Measurements from ENCODE around the gene NELL2.

The NELL2 gene

DNA sequence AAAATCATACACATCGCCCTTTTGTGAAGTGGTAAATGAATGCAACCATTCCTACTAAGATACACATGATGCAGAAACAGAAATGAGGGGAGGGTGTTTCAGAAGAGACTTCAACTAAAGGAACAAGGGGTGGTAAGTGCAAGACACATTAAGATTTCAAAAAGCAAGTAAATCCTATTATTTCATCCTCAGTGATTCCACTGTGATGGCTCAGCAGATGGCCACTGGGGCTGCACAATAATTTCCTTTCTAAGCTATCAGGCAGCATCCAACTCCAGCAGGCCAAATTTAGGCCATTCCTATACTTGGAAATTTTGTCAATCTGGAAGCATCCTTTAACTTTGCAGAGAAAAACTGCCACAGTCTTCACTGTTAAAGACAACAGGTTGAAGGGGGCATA lies 272.4 kb downstream of the NELL2 start:
- DNase-seq, result no peak

DNA sequence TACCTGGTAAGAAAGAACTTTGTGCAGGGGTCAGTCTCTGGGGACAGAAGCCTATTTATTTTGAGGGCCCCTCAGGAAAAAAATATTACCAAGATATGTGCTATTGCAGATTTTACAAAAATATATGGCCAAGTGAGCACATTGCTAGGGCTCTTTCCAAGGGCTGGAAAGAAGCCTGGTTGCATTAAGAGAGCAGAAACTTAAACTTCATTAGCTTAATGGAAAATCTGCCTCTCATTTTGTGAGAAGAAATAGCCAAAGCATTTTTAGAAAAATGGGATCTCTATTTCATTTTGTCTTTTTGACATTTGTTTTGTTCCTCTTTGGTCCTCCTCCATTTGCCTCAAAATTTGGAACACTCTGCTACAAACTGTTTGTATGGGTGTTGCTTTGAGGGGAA lies 283.5 kb downstream of the NELL2 start:
- DNase-seq, result no peak

DNA sequence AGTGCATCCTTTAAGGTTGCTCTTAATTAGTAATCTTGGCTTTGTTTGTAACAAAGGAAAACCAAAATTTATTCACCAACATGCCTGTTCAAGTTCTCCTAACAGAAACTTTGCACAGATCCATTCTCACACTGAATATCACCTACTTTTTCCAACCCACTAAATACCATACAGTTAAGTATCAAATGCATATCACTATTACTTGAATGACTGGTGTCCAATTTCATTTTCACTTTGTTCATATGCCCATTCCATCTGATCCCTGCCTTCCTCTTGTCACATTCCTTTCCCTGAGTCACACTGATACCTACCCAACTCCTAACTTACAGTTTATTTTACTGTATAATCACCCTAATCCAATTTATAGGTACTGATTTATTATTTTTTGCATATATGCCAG lies 286.4 kb downstream of the NELL2 start:
- no peak for DNase-seq

DNA sequence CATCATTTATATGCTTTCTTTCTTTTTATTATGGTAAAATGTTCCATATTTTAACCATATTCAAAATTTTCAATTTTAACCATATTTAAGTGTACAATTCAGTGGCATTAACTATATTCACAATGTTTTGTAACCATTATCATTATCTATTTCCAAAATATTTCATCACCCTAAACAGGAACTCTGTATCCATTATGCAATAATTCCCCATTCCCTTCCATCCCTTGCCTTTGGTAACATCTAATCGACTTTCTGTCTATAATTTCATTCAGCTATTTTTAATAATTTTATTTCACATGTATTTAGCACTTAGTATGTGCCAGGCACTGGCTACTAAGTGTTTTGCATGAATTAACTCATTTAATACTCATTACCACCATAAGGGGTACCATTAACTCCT lies 287.5 kb downstream of the NELL2 start:
- DNase-seq, result no peak

DNA sequence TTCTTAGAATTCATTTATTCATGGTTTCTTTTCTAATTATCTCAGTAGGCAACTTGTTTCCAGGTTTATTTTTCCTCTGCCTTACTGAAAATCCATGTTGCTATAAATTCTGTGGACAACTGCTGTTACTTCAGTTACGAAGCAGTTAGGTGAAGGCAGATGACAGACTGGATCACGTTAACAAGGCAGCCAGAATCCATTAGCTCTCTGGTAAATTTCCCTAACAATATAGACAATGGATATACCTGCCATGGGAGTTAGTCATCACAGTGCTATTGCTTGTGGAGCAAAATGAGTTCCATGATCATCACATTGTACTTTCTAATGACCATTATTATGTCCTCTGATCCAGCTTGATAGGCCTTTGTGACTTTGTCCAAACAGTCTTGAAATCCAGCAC lies 291.5 kb downstream of the NELL2 start:
- no peak for DNase-seq

DNA sequence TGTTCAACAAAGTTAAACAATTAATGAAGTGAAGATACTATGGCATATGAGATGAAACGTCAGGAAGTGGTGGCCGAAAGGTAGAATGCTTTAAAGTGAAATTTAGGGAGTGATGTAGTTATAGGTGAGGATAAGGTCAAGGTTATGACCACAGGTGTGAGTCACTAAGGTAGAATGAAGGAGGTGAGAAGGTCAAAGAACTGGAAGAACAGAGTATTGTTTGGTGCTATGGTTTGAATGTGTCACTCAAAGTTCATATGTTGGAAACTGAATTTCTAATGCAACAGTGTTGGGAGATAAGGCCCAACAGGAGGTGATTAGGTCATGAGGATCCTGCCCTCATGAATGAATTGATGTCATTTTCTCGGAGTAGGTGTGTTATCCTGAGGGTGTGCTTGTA lies 293.6 kb downstream of the NELL2 start:
- DNase-seq, result no peak

DNA sequence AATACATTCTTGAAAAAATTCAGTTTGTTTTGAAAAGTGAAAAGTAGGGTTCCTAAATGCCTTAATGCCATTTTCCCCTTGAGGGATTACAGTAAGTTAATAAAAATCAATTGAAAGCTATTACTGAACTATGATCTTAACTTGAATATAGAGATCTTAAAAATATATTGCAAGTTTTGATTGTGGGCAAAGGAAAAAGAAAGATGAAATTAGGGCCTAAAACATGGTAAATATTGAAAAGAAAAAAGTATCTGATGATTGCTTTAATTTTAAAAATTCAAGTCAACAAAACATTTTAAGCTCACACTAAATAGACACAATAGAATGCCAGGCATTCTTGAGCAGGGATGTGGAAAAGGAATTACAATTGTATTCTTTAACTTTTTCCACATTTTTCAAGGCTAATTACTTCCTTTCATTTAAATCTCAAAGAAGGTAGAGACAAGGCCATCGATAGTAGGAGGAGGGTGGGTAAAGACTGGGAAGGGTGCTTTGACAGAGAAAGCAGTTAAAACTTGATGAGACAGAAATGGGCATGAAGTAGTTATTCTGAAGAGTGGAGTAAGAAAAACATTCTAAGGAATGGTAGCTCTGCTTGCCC lies 294.4 kb downstream of the NELL2 start:
- DNase-seq, result no peak

DNA sequence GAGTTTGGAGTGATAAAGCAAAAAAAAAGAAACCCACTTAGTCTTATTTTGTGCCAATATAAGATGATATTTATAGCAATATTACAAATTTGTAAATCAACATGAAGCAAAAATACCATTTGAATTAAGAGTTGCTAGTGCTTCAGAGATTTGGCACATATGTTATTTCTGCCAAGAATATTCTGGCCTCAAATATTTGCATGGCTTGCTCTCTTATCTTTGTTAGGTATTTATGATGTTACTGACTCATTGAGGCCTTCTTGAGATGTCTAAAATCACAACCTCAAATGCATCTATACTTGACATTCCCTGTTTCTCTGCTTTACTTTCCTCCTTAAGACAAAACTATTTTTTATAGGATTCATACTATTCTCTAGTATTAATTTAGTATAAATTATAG lies 301.5 kb downstream of the NELL2 start:
- DNase-seq, result no peak

DNA sequence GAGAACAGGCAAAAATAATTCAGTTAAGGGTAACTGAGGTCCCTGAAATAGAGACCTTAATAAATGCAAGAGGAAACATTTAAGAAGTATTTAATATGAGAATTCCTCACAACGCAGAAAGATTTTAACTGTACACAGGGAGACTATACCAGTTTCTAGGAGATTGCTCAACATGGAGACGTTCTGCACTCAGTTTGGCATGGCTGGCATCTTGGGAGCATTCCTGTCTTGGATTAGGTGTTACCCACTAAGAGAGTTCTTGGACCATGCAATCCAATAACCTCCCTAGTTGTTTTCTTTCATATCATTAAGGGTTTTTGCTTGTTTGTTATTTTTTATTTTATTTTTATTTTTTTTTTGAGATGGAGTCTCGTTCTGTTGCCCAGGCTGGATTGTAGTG lies 302.4 kb downstream of the NELL2 start:
- no peak for DNase-seq

DNA sequence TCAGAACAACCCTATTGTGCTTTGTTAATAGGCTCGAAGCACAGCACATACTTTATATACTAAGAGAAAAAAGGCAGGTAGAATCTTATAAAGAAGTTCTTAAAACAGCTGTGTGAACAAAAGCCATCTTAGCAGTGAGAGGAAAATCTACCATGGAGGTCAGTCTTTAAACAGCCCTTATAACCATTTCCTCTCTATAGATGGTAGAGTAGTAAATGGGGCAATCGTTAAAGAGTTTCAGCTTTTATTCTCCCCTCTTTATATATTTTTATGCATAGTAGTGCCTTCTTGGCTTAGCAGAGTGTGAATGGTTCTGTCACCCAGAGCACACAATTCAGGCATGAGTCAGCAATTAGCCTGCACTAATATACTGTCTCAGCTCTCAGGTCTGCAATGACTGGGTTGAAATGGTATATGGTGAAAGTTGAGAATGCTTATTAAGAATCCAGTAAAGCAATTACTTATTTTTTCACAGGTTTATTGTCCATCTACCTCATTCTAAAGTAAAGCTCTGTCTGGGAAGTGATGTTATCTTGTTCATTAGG lies 305.0 kb downstream of the NELL2 start:
- DNase-seq, result no peak

DNA sequence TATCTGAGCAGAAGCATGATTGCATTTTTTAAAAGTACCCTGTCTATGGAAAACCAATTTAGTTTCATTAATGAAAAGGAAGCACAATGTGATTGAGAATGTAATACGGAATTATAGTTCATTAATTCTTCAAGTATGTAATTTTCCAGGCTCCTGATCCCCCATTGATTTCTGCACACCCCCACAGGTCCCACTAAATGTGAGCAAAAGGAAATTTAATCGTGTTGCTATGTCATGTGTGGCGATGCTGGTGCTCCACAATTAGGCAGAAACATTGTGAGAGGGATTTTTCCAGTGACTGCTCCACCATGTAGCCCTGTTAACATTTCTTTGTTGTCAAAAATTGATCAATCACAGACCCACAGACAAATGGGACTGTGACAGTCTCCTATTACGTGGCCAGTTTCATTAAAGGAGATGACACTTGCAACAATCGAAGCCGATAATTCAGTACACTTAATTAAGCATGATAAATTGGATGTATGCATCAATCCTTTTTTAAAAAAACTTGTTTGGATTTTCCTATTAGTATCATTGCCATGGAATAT lies 306.0 kb downstream of the NELL2 start:
- DNase-seq, result no peak

DNA sequence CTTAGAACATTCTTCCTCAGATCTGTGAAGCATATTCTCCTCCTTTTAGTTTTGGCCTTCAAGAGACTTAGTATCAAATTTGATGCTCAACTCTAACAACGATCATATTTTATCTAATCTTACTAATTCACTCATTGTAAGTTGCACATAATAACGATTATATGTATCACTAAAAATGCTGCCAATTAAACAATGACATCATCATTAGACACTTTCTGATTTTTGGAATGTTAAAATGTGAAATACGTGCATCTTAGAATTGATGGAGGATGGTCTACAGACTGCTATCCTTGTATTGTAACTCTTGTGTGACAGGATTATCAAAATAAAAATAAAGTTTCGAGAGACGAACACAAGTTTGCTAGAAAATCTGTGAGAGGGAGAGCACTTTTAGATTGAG lies 311.0 kb downstream of the NELL2 start:
- no peak for DNase-seq

DNA sequence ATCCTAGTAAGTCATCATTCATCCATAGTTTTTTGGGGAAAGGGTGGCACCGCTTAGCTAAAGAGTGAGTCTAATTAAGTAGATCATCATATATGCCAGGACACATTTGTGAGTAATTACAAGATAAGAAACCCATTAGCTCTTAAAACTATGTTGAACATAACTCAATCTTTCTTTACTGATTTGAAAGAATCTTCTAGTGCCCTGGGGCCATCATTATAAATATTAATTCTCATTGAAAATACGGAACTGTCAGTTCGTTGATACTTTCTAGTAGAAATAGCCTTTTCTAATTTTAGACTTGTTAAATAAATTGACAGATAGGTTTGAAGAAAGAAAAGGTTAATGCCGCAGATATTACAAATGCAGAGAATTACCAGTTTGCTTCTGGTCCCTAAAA lies 312.6 kb downstream of the NELL2 start:
- DNase-seq, result no peak

DNA sequence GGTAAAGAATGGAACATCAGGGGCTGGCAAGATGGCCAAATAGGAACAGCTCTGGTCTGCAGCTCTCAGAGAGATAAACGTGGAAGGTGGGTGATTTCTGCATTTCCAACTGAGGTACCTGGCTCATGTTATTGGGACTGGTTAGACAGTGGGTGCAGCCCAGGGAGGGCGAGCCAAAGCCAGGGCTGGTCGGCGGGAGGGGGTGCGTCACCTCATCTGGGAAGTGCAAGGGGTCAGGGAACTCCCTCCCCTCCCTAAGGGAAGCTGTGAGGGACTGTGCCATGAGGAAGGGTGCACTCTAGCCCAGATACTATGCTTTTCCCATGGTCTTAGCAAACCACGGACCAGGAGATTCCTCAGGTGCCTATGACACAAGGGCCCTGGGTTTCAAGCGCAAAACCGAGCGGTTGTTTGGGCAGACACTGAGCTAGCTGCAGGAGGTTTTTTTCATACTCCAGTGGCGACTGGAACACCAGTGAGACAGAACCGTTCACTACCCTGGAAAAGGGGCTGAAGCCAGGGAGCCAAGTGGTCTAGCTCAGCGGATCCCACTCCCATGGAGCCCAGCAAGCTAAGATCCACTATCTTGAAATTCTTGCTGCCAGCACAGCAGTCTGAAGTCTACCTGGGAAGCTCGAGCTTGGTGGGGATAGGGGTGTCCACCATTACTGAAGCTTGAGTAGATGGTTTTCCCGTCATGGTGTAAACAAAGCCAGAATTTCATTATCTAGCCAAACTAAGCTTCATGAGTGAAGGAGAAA lies 317.6 kb downstream of the NELL2 start:
- DNase-seq, result no peak

DNA sequence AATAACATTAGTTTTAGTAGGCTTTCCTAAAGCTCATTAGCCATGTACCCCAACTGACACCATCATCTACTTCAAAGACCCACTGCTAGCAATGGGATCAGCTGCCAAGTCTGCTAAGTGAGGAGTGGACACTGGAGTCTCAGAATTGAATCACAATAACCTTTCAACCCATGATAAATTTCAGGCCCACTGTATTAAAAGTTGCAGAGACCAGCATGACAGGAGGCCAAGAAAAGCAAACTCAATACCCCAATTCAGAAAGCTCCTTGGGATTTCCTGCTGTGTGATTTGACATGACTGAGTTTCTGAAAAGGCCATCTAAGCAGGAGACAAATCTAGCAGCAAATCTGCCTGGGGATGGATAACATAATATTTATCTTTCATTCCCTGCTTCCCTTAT lies 320.7 kb downstream of the NELL2 start:
- DNase-seq, result no peak

DNA sequence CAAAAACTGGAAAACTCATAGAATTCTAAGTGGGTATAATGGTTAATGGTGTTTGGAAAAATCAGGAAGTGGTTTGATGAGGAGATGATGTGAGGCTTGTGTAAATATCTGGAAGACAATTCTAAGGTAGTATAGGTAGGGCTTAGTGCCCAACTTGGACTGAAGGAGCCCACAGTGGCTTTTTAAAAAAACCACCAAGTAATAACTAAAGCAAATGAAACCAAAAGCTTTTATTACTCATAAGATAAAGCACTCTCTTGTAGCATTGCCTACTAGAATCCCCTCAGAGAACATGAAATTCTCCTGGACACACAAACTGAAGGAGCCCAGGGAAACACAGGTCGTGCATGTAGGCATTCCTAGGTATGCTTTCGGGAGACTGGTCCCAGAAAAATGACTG lies 324.5 kb downstream of the NELL2 start:
- DNase-seq, result no peak

DNA sequence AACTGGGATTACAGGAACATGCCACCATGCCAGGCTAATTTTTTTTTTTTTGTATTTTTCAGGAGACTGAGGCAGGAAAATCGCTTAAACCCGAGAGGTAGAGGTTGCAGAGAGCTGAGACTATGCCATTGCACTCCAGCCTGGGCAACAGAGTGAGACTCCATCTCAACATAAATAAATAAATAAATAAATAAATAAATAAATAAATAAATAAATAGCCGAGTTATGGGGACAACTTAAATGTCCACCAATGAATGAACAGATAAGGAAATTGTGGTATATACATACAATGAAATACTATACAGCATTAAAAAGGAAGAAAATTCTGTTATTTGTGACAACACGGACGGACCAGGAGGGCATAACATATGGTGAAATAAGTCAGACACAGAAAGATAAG lies 325.7 kb downstream of the NELL2 start:
- DNase-seq, result no peak

DNA sequence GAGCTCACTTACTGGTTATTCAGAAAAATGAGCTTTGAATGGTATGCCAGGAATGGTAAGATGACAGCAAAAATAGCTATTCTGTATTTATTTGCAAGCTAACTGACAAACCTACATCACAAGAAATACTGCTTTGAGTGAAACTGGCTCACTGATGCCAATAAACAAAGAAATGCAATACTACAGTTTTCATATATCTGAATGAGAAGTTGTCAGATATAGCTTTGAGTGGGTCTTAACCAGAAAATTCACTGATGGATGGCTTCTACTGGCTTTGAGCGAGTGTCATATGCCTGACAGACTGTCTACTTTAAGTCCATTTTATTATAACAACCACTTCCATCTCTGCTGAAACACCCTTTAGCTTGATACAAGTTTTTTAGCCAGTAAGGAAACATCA lies 330.1 kb downstream of the NELL2 start:
- DNase-seq, result no peak

DNA sequence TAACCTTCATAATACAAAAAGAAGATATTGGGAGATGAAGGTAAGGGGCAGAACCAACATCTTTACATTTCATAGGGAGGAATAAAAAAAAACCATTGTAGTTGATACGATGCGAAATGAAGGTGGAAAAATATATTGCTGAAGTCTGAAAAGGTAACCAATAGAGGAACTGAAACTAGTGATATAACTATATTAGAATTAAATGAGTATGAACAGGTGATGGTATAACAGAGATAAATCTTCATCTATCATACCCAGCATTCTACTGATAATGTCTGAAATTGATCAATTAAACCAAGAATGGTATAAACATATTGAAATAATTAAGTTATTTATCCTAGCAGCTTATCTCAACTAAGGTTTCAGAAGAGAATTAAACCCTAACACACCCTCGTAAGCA lies 332.1 kb downstream of the NELL2 start:
- DNase-seq, result no peak

DNA sequence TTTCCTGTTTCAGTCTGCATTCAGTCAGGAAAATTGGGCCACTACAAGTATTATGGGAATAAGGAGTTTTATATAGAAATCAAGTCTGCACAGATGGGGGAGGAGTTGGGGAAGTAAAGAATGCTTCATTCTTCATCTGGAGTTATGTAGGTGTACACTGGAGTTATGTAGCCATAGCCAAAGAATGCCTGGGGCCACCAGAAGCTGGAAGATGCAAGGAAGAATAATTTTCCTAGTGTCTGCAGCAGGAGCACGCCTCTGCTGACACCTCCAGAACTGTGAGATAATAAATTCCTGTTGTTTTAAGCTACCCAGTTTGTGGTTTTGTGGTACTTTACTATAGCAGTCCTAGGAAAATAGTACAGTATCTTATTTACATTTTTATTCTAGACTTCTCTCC lies 333.4 kb downstream of the NELL2 start:
- DNase-seq, result no peak

DNA sequence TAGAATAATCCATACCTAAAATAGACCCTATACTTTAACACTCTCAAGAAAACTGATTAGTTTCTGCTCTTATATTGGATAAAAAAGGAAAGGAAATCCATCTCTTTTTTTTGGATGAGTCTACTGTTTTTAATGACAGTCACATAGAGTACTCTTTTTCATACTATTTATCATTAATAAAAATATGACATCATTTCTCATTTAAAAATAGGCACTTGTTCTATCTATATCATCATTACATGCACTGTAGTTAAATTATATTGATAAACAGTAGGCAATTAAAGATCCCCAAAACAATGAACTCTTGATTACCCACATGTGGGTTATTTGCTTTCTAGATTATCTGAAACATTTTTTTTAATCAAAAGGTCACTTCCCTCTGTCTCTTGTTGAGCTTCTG lies 338.8 kb downstream of the NELL2 start:
- DNase-seq, result no peak

DNA sequence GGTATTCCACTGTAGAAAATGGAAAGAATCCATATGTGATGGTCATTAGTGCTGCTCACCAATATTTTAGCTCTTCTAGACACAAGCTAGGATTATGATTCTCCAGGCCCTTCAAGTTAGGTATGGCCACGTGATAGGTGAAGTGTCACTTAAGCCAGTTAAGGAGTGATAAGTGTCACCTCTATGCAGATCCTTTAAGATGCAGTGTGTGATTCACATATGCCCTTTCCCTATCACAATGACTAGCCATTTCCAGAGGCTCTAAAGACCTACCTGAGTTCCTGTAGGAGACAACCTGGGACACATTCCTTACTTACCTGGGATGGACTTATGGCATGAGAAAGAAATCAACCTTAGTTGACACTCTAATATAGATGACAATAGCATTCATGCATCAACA lies 343.2 kb downstream of the NELL2 start:
- DNase-seq, result no peak

DNA sequence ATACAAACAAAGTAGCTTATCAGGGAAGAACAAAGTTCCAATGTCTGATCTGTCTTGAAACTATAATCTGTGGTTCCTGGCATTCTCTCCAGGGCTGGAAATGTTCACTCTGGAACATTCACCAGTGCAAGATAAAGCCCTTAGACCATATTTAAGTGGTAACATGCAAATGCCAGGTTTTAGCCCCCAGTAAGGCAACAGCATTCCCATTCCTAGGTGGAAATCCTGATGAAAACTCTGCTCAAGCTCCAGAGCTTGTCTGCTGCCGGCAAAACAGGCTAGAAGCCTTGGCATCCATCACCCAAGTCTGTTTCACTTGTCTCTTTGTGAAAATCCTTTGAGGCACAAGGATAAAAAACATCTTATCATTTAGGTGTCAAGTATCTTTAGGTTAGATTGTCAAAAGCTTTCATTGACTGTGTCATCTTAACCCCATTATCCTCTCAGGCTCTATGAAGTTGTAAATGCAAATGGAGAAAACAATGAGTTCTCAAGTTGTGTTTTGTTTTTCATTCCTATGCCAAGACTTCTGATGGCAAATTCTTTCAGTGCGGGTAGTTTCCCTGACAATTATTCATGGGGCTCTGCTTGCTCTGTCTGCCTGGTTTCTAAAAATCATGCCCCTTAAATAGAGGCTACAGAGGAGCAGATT lies 344.7 kb downstream of the NELL2 start:
- DNase-seq, result no peak

DNA sequence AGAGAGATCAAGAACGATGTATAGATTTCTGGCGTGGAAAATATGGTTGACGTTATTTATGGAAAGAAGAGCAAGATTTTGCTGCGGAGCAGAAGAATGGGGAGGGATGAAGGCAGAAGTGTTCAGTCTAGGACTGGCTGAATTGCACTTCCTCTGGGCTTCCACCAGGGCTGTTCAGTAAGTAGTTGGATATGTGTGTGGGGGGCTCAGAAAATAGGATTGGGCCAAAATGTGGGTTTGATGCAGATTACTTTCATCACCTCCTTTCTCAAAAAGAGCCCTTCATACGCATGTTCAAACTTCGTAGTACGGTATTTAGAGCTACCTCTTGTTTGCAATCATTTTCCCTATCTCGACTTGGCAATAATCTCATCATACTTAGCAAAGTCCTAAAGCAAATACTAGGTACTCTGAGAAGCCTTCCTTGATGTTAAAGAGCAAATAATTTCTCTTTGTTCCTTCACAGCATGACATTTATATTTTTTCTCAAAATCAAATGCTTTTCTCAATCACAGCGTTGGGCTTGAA lies 349.4 kb downstream of the NELL2 start:
- DNase-seq, result no peak
